GM21528 (cell line): ENCODE results near the gene CEP72.
A peak's percentile ranks its signal among the peaks of the same experiment; 100 is the strongest.
"Not testable (repeated sequence)": the region's sequence is repeated elsewhere in the genome, so short reads cannot be mapped to it uniquely, and the experiment has no call there.

Experiments
- ATAC-seq: cut with Tn5 transposase; IDR thresholded peaks from one replicate; pipeline ENCODE4 v1.9.1; 2021; ENCODE audit warnings: mild to moderate bottlenecking, moderate library complexity; ENCODE audit not compliant: unreplicated experiment, low FRiP score

CEP72 gene

DNA sequence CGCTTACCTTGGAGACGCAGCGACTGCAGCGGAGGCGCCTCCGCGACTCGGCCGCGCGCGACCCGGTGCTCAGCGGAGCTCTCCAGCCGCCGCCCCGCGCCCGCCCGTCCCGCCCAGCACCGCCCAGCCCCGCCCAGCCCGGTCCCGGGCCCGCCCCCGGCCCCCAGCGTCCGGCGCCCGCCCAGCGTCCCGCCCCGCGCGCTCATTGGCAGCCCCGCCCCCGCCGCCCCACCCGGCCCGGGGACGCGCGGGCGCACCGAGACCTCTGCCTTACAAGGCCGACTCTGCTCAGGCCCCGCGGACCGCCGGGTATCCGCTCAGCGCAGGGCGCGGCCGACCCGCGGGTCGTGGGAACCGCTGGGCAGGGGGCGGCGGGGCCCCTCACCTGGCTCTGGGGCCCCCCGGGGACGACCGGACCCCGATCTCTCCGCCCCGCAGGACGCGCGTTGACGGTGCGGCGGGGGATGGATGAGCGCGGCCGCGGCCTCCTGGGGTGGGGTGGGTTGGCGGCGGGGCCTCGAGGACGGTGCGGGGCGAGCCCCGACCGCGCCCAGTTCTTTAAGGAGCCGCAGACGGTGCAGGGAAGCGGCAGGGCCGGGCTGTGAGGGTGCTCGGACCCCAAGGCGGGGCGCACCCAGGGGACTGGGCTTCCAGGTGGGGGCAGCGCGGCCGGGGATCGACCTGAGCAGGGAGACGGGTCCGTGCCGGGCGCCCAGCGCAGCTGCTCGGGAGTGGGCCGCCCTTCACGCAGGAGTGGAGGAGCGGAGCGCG is 81.3 kb downstream of the CEP72 start, which contains the start of gene TPPP:
TPPP (minus strand) TSS at position 82 of the 771 bp plus-strand sequence. CDS start 15,292 bp downstream, outside the sequence.
- ATAC-seq, result peak; percentile 59

DNA sequence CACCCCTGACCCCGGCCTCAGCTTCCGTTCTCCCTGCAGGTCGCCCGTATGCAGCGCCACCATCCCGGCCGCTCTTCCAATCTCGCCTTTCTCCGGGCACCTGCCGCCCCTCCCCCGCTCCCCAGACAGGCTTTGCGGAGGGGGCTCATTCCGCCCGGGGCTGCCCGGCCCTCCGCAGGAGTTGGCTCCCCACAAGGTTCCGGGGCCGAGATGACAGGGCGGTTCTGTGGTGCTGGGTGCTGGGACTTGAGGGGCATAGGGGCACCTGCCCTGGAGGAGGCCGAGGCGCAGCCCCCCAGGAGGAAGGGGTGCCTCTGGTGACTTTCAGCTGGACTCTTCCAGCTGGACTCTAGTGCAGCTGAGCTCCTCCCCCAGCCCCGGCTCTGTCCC is 81.9 kb downstream of the CEP72 start:
- not testable (repeated sequence) for ATAC-seq

DNA sequence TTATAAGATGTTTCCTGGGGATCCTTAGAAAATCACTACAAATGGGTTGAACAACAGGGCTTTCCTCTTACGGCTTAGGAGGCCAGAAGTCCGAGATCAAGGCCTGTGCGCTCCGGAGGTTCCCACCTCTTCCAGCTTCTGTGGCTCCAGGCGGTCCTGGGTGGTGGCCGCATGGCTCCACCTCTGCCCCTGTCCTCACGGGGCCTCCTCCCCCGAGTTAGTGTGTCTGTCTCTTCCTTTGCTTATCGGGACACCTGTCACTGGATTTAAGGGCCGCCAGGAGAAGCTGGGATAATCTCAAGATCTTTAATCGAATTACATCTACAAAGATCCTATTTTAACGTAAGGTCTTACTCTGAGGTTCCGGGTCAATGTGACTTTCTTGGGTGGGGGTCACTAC is 83.3 kb downstream of the CEP72 start:
- not testable (repeated sequence) for ATAC-seq

DNA sequence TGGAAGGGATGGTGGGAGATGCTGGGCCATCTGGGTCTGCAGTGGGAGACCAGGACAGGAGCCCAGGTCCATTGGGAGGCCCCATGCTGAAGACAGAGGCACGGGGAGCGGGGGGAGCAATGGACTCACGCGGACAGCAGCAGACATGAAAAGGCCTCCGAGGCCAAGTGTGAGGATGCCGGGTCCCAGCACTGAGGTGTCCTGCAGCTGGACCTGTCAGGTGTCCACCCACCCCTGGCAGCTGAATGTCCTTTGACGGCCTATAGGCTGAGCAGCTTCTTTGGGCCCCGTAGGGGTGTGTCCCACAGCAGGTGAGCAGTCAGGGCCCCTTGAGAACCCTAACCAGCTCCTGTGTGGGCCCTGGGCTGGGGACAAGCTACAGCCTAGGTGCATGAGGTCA is 84.1 kb downstream of the CEP72 start:
- not testable (repeated sequence) for ATAC-seq

DNA sequence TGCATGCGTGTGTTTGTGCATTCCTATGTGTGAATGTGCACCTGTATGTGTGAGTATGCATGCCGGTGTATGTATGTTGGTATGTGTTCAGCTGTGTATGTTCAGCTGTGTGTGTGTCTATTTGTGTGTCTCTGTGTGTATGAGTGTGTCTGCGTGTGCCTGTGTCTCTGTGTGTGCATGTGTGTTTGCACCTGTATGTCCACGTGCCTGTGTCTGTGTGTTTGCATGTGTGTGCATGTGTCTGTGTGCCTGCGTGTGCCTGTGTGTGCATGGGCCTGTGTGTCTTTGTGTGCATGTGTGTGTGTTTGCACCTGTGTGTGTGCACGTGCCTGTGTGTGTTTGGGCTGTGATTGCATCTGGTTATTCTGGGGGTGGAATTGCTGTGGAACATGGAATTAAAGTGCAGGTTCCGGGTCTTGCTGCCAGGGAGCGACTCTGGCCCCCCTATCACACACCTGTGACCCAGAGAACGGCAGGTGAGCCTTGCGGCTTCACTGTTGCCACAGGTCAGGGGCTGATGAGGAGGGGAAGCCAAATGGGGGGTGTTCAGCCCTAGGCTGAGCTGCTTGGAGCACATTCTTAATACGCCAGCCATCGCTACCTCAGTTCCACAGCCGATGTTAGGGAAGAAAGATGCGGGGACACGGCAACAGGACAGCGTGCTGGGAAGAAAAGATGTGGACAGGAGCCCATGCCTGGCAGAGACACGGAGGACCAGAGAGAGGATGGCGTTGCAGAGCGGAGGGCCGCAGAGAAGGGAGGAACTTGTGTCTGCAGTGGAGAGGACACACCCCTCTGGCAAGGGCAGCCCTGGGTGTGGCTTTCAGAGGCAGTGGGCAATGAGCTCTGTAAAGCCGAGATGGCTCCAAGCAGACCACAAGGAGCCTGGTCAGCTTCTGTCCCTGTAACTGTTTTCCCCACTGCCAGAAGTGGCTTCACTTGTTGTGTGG is 84.9 kb downstream of the CEP72 start:
- ATAC-seq, result not testable (repeated sequence)
